Stimulated activated CD4-positive, alpha-beta T cell treated with anti-CD3 and anti-CD28 coated beads, TNF-alpha, amount 100 ng/mL, for 1 hour (primary cell): Measurements from ENCODE around the gene SLC6A3.

Source experiments
- DNase-seq, 3 donors: peaks; one replicate each; pipeline ENCODE4 v3.0.0-alpha.2; 2020; ENCODE audit warnings: low read depth in 3 of 3, low spot score in 1 of 3

The SLC6A3 gene

GRCh38 chr5:1409381-1410110, 35.7 kb downstream of the SLC6A3 start:
- no peak for DNase-seq

DNA sequence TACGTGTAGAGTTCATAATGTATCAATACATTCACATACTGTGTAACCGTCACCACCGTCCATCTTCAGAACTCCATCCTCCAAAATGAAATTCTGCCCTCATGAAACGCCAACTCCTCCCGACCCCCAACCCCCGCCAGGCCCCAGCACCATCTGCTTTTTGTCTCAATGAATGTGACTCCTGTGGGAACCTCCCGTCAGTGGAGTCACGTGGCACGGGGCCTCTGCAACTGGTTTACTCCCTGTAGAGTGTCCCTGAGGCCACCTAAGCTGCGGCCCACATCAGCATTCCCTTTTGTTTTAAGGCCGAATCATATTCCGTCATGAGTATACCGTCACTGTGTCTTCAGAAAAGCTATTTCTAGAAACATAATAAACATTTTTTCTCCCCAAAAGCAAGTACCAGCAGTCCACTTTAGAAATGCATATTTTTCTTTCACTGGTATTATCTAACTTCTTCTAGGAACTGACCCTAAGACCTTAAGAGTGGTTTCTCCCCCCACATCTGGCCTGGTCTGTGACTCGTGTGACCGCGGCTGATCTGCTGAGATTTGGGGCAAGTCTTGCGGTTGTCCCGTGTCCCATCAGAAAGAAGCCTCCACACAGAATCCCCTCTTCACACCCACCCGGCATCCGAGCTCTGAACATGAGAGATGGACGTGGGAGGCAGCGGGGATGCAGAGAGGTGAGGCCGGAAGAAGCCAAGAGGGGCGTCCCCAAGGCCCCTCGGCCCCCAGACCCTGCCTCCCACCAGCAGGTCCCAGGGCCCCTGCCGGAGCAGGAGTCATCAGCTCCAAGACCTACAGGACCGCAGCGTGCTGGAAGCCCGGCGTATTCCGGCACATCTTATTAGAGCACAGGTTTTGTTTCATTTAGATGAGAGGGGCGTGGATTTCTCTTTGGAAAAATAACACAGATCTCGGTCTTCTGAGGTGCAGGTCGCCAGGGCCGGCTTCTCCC, 38.3 kb downstream of the SLC6A3 start:
- no peak for DNase-seq

DNA sequence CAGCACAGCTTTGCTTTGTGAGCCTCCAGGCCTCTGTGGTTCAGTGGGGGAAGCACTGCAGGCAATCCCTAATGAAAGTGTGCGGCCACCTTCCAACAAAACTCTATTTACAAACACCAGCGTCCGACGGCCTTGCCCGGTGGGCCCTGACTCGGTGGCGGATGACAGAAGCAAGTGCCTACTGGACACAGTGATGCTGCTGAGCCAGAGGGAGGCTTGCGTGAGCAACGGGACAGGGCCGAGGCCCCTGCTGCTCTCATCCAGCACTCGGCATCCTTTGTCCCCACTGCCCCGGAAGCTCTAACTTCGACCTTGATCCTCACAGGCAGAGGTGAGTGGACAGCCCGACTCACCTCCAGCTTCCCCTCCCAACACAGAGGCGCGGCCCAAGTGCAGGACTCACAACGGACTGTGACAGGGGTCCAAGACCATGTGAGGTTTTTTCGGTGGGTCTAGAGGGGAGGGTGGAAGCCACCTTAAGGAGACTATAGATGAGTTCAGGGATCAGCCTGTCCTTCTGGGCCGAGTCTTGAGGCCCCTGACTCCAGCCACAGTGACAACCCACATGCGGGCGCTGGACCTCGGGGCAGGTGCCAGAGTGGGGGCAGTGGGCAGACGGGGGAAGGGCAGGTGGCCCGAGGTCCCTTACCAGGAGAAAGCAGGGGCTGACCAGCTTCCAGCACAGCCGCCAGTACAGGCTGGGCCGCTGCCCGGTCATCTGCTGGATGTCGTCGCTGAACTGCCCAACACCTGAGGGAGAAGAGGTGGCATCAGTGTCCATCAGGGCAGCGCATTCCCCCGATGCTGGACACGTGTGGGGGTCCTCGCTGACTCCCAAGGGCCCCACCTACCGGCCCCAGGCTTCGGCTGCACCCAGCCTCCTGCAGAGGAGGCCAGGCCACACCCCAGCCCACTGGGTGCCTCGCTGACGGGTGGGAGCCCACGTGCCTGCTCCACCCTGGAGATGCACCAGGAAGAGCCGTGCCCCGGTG, 39.4 kb downstream of the SLC6A3 start:
- DNase-seq, result no peak

DNA sequence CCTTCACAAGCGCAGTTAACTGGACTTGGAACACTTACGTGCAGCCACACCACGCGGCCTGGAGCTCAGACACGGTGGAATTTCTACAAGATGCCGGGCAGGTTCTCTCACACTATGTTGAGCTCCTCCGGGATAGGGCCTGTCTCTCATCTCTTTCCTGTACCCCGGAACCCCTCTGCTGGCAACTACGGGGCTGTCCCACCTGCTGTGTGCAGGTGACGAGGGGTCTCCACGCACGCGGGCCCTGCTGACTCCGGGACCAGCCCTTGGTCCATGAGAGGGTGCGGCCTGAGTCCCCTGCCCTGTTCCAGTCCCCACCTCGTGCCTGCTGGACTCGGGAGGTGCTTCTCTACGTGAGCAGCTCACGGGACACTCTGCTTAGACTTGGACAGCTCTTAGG, 40.1 kb downstream of the SLC6A3 start:
- DNase-seq, result no peak

GRCh38 chr5:1404062-1404461, 41.2 kb downstream of the SLC6A3 start:
- DNase-seq, result no peak

DNA sequence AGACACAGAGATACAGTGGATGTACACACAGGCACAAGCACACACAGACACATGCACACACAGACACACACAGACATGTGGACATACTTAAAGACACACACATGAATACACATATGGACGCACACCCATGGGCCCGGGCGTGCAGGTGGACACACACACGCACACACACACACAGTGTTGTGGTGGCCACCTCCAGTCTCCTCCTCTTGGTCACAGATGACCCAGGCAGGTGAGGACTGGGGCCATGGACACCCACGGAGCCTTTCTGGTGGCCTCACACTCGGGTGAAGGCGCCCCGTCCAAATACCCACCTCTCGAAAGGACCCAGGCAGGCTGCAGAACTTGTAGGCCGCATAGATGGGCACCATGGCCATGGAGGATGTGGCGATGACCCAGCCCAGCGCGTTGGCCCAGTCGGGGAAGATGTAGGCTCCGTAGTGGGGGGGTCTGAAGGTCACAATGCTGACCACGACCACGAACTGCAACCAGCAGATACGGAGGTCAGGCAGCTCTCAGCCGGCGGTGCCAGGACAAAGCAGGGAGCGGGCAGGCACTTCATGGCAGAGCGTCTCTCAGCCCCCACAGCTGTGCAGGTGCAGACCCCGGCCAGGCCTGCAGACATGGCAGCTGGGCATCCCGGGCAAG, 42.5 kb downstream of the SLC6A3 start:
- no peak for DNase-seq

DNA sequence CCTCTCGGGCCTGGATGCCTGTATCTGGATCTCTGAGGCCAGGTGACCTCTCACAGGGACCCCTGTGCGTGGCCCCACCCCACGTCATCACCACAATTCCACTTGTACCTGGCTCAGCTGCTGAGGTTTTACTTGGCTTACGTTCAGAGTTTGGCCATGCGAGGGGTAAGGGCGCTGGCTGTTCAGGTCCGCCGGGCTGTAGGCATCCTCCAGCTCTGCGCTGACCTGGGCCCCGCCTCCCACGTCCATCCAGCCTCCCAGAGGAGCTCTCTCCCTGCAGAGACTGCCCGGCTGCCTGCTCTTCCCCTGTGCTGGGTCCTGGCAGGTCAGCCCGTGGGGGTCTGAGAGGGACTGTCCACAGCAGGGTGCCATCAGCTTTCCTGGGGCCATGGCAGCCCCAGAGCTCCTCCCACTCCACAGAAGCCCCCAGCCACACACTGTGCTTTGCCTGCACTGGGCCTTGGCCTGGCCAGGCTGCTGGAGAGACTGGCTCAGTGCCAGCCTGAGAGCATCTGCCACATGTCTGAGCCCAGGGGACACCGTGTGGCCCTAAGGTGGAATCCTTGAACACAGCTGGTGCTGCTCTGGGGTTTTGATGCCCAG, 43.6 kb downstream of the SLC6A3 start:
- no peak for DNase-seq

DNA sequence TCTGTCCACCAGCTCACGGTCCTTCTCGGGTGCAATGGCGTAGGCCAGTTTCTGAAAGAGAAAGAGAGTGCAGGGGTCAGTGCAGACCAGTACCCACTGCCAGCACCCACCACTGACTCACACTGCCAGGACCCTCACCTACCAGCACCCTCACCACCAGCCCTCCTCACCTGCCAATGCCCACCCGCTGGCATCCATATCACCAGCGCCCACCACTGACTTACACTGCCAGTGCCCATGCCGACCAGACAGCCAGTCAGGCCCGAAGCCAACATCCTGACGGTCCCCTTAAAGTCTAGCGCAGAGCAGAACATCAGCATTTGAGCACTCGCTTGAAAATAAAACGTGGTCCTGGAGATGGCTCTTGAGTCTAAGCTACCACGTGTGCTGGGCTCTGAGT, 44.3 kb downstream of the SLC6A3 start:
- DNase-seq, result no peak

- no peak for DNase-seq
Measured at GRCh38 chr5:1400211-1400855, 44.9 kb downstream of the SLC6A3 start.

DNA sequence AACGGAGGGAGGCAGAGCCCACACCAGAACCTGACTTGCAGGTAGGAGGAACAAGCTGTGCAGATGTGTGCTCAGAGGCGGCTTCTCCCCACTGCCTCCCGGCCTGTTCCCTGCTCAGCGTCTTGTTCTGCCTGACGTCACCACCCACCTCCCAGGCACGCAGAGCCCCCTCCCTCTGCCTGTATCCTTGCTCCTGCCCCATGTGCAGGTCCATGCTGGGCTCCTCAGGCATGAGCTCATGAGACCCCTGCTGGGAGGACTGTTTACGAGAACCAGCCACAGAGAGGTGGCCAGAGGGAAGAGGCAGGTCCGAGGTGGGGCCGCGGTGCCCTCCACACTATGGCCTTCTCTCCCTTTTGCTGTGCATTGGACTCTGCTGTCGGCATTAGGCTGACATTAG, 45.5 kb downstream of the SLC6A3 start:
- DNase-seq, result no peak

GRCh38 chr5:1396293-1396816, 48.9 kb downstream of the SLC6A3 start:
- no peak for DNase-seq

DNA sequence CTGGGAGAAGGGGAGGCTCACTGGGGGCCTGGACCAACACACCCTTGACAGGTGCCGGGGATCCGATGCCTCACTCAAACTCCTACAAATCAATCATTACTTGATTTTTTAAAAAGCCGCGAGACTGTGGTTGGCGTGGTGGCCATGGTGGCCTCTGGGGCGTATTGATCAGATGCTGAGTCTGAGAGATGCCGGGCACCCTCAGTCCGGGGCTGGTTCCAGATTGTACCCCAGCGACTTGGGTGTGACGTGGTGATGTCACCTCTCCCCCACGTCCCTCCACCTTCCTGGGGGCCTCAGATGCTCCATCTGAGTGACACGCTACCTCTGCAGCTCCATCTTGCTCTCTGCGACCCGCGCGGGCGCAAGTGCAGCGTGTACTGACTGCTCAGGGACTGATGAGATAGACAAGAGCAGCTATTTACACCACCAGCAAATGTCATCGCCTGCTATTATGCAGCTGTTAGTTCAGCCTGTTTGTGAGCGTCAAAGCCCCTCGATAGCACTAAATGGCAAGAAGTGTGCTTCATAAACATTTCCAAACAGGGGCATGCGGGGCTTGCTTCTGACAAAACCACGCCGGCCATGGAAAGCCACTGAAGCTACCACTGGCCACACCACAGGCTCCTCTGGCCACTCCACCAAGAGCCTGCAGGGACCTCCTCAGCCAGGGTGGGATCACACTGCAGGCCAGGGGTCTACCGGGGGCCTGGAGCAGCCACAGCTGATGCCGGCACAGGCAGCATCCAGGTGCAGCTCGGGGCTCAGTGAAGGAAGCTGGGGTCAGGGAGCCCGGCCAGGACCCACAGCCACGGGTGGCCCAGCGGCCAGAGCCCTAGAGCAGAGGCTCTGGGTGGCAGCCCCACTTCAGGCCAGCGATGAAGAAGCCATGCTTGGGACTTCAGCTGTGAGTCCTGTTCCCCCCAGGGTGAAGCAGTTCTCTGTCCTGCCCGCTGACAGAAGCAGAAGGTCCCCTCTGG, 50.1 kb downstream of the SLC6A3 start:
- no peak for DNase-seq

GRCh38 chr5:1393571-1394501, 51.4 kb downstream of the SLC6A3 start:
- no peak for DNase-seq

- no peak for DNase-seq
Measured at GRCh38 chr5:1392801-1393565, 52.3 kb downstream of the SLC6A3 start.

DNA sequence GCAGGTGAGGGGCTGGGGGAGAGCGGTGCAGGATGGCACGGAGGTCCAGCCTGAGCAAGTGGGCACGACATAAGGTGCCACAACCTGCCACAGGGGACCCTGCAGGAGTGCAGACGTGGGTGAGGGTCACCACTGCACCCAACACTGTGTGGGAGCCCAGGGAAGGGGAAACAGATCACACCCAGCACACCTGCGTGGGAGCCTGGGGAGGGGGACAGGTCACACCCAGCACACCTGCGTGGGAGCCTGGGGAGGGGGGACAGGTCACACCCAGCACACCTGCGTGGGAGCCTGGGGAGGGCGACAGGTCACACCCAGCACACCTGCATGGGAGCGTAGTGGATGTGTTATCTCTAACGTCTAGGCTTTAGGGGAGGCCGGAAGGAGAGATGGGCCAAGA, 53.0 kb downstream of the SLC6A3 start:
- DNase-seq, result no peak

GRCh38 chr5:1391691-1392090, 53.5 kb downstream of the SLC6A3 start:
- no peak for DNase-seq
